OCI-LY7 (cell line): Measurements from ENCODE around the gene SHISAL1.

Experiments used
- CTCF ChIP-seq: fragments of 200-600 bp; sonication (generic); conservative IDR thresholded peaks from 2 replicates; pipeline ENCODE4 v1.5.1; 2014; ENCODE audit warnings: mild to moderate bottlenecking, antibody characterized with exemption, low read length, moderate library complexity, mixed read lengths
- EZH2phosphoT487 ChIP-seq: fragments of 200-600 bp; sonication (generic); IDR thresholded peaks from 2 replicates; pipeline ENCODE4 v1.6.1; 2018; ENCODE audit warnings: low read depth, borderline replicate concordance, mild to moderate bottlenecking, mixed run types, antibody characterized with exemption, low read length, moderate library complexity, mixed read lengths

- TF ChIP-seq CTCF = no peak
- TF ChIP-seq EZH2phosphoT487 = no peak
These were observed 94.7 kb downstream of the SHISAL1 start for GRCh38 chr22:44218071-44218470.
